Ureter (tissue), 1 donor: ENCODE data around the gene RHBDF1. TPM values are rescaled to one million over a fixed set of nuclear protein-coding genes. Genes with fewer than 3 reads are reported as not detected.
"Not testable (repeated sequence)": the region's sequence is repeated elsewhere in the genome, so short reads cannot be mapped to it uniquely, and the experiment has no call there.

ENCODE experiments used
- DNase-seq: peaks from one replicate; pipeline ENCODE4 v3.0.0-alpha.2; 2020; ENCODE audit warnings: low spot score
- total RNA-seq: library from RNA; stranded (reverse); gene quantifications from one replicate; pipeline ENCODE4 v1.2.4, GENCODE V29; 2023
- donor health status: DM: yes; HTN: yes; CAD: no.

The RHBDF1 gene
- total RNA-seq, 1 donor from 2014 or later, result 49.0 TPM

DNA sequence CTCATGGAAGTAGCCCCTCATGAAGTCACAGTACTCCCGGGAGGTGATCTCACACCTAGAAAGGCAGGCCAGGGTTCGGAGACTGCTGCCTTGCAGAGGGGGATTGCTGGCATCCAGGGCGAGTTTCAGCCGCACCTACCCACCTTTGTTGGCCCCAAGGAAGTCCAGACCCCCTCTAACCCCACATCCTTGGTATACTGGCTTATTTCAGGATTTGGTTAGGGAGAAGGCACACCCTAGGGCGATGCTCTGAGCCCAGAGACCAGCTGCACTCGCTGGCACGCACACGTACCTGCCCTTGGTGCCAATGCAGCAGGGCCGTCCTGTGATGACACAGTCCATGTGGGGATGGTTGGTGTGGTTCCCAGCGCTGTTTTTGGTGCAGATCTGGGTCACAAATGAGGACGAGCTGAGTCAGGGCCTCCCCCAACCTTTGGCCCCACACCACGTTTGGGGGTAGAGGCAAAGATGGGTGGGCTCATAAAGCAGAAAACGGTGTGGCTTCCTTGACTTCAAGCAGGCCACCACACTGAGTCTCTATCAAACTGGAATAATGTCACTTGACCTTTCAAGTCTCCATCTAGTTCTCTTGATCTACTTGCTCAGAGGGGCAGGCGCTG, 12.9 kb downstream of the RHBDF1 start:
- DNase-seq, result no peak

DNA sequence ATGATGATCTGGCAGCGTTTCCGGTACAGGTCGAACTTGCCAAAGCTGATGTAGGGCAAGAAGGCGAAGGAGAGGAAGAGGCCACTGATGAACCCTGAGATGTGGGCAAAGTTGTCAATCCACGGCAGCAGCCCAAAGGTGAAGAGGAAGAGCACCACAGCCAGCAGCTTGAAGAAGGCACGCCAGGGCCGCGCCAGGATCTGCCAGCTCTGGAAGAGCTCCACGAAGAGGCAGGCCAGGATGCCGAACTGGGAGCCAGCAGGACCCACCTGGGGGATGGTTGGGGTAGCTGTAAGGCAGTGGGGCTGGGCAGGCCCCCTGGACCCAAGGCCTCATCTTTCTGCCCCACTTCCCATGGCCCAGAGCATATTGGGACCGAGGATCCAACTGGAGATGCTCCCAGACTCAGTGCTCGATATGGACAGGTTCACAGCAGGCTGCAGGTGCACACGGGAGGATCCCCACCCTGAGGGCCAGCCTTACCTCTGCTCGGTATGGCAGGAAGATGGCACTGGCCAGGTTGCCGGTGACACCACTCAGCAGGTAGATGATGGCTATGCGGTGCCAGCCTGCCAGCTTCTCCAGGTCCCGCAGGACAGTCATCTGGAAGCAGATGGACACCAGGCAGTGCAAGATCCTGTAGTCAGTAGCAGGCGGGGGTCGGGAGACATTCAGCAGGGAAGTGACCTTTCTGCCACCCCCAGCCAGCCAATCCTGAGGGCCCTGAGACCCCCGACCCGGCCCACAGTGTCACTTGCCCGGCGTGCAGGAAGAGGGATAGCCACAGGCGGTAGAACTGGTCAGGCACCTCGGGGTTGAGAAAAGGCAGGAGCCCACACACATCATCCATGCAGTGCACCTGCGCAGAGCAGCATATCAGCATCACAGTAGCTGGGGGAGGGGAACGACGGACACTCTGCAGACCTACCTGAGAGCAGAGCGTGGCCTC, 13.7 kb downstream of the RHBDF1 start:
- DNase-seq, result no peak

DNA sequence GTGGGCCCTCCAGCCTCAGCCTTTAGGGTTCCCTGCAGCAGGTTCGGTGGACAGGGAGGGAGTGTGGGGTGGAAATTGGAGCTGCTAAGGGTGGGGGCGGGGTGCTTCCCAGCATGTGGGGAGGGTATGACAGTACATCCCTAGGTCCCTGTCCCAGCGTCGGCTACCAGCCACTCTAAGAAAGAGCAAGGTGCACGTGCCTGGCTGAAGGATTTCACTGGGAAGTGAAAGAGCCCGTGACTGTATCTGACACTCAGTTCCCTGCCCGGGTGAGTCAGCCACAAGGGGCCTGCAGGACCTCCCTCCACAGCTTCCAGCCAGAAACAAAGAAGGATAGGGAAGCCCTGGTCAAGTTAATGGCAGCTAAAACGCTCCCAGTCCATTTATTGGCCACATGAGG, 14.7 kb downstream of the RHBDF1 start:
- no peak for DNase-seq

DNA sequence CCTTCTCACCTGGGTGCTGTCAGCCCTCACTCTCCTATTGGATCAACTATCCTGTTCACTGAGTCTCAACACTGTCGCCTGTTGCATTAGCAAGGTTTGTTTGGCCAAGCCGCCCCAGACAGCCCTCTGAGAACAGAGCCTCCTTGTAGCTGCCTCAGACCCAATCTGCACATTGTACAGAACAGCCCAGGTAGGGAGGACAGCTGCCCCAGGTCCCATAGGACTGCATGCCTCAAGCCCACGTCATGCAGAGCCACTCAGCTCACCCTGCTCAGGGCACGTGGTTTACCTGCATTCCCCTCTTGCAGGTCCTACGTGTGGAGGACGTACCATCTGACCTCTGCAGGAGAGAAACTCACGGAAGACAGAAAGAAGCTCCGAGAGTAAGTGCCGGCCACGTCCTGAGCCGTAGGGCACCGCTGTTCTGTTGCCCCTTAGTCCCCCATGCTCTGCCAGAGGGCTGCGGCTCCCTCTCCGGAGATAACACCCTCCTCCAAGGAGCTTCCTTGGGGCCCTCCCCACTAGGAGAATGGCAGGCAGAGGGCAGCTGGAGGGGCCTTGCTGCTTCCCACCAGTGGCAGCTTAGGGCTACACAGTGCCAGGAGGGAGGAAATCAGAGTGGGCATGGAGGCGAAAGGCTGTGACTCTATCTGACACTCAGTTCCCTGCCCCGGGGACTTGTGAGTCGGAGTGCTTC, 16.1 kb downstream of the RHBDF1 start:
- no peak for DNase-seq

DNA sequence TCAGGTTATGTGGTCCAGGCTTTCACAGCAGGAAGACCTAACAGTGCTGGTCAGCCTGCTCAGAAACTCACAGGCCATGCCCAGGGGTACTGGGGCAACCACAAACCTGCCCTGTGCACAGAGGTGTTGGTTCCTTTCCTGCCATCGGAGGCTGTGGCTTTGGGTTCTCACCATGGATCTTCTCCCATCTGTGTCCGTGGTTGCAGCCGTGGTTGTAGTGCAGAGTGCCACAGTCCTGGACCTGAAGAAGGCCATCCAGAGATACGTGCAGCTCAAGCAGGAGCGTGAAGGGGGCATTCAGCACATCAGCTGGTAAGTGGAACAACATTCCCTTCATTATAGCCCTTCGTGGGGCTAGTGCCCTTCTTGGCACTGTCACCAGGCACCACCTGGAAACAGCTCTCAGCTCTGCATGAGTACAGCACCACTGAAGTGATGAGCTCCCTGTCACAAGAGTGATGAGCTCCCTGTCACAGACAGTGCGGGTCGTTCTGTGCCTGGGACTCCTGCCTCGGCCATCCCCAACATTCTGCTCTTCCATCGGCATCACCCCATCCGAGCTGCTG, 16.8 kb downstream of the RHBDF1 start:
- no peak for DNase-seq

DNA sequence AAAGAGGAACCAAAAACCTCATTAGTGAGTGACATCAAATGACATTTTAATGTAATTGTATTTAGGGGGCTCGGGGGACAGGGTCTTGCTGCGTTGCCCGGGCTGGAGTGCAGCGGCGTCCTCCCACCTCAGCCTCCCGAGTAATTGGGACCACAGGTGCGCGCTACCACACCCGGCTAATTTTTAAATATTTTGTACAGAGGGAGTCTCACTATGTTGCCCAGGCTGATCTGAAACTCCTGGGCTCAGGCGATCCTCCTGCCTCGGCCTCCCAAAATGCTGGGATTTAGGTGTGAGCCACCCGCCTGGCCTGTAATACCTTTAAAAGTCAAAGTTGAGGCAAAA, 18.2 kb downstream of the RHBDF1 start:
- DNase-seq, result no peak

DNA sequence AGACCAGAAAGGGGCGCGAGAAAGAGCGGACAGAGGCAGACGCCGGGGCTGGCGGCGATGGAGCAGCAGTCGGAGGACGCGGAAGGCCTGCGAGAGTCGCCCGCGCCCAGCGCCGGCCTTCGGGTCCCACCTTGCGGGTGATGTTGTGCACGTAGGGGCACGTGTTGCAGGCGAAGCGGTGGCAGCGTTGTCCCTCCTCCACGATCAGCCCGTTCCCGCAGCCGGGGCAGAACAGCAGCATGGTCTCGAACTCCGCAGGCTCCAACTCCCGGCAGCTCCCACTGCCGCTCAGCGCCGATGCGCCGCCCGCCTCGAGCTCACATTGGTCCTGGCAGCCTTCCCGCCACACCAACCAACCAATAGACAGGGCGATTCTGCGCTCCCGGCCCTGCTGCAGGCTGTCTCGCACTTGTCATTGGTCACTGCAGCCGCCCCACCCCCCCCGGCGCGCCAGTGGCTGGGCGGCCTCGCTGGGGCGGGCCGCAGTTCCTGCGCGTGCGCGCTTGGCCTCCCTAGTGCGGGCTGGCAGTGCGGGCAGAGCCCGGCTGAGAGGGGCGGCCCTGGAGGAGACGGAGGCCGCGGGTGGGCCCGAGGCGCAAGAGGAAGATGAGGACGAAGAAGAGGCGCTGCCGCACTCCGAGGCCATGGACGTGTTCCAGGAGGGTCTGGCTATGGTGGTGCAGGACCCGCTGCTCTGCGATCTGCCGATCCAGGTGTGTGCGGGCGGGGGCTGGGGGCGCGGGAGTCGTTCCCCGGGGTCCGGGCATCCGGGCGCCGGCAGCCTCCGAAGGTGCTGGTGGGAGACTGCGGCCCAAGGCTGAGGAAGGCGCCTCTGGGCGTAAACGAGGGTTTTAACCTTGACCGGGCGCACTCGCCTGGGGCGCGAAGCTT, 18.8 kb downstream of the RHBDF1 start, which contains the start of the genes POLR3K and SNRNP25:
Gene POLR3K (minus strand): TSS at position 263 of the 891 bp plus-strand sequence. CDS start 22 bp downstream, at position 241.
Gene SNRNP25 (plus strand): TSS at position 483 of the 891 bp plus-strand sequence. CDS start 189 bp downstream, at position 672.
- peak; percentile 99 for DNase-seq

DNA sequence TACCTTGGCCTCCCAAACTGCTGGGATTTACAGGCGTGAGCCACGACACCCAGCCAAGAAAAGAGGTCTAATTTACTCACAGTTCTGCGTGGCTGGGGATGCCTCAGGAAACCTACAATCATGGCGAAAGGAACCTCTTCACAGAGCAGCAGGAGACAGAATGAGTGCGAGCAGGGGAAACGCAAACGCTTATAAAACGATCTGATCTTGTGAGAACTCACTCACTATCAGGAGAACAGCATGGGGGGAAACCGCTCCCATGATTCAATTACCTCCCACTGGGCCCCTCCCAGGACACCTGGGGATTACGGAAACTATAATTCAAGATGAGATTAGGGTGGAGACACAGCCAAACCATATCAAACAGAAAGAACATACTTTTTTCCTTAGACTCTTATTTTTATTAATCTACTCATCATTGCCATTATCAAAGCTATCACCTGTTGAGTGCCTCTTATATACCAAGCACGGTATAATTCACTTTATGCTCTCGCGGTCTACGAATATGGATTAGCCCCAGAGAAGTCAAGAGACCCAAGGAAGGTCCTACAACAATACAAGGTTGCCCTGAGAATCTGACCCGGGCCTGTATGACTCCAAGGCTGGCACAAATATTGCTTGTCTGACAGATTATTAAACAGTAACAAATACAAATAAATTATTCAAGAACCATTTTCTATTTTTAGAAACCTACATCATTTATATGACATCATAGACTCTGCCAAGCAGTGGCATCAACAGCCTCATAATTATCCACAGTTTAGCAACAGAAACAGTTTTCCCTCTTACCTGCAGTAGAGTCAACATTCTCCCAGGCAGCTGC, 21.5 kb downstream of the RHBDF1 start:
- no peak for DNase-seq

DNA sequence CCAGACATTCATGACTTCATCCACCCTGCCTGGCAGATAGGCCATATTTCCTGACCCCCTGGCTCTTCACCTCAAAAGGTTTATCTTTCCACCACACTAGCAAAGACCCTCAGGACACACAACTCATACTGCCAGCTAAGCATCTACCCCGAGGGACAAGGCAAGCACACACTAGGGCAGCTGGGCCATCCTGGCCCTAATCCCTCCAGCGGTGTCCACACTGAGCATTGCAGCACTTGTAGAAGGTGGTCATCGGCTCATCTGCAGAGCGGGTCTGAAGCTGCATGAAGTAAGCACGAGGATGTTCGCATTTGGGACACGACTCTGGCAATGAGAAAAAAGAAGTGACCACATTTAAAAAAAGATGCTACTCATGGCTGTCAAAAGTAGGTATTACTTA, 25.2 kb downstream of the RHBDF1 start:
- no peak for DNase-seq

DNA sequence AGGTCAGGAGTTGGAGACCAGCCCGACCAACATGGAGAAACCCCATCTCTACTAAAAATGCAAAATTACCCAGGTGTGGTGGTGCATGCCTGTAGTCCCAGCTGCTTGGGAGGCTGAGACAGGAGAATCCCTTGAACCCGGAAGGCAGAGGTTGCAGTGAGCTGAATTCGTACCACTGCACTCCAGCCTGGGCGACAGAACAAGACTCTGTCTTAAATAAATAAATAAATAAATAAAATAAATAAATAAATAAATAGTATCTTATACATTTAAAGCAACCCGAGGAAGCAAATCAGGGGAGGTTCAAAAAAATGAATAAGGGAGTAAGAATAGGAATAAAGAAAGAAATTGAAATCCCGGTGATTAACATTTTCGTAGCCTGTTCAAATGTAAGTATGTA, 25.9 kb downstream of the RHBDF1 start:
- not testable (repeated sequence) for DNase-seq

DNA sequence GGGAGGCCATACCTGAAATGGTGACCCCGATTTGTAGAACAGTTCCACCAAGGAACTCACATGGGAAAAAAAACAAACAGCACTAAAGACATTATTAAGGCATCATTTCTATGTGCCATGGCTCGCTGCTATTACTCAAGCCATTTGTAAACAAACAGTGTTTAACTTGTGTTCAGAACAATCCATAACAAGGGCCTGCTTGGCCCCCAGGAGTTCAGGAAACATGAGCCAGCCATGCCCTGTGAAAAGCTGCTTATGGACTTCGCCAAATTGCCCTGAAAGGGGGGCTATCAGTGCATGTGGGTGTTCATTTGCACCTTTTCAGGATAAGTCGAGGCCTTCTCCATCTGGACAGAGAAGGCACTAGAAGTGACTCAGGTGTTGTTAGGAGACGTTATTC, 27.0 kb downstream of the RHBDF1 start:
- no peak for DNase-seq

DNA sequence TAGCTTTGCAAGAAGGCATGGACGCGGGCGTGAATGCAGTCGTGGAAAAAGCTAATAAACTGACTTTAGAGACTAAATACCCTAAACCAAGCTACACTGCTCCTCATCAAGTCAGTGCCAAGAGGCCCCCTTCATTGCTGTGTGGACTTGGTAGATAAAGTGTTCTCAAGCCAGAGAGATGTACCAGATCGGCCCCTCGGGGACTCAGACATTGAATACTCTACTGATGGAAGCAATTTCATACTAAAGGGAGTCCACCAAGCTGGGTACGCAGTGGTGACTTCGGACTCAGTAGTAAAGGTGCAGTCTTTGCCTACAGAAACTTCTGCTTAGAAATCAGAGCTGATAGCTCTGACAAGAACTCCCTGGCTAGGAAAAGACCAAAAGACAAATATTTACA, 27.8 kb downstream of the RHBDF1 start:
- no peak for DNase-seq

DNA sequence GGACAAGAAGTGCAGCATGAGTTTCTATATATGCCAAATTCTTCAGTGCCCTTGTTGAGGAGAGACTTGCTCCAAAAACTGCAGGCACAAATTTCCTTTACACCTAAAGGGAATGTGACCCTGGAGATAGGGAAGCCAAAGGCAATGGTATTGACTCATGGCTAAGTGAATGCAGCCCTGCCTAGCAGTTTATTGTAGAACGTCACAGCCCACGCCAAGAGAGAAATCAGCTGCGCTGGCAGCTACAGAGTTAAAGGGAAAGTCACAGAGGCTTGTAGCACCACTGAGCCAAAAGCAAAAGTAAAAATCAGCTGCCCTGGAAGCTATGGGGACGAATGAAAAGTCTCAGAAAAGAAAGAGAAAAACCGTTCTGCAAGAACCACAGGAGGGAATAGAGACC, 29.1 kb downstream of the RHBDF1 start:
- DNase-seq, result no peak

DNA sequence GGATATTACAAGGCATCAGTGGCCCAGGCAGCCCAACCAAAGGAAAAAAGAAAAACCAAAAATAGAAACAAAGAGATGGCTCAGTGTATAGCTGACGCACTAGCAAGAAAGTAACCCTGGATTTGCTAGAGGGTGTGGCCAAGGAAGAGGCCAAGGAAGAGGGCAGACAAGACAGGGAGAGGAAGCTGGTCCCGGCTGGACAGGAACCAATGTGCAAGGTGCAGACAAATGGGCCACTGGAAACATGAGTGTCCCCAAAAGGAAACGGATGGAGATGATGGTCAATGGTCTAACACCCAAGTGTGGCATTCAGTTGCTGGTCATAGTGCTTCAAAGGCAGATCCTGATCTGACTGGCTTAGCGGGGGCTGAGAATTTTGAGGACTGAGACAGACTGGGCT, 29.7 kb downstream of the RHBDF1 start:
- no peak for DNase-seq

DNA sequence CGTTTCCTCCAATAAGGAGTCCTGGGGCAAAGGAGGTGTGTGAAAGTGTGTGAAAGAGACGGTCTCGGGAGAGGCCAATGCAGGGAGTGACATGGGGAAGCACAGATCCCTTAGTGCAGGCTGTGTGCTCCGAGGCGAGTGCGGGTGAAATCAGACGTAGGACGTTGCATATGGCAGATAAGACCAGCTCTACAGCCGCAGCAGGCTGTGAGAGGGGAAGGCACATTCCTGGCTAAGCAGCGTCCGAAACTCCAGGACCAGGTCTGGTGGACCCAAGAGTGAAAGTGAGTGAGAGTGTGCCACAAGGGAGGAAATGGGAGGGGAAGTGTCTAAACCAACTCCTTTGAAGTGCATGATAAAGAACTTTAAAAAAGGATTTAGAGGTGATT, 30.4 kb downstream of the RHBDF1 start:
- no peak for DNase-seq

DNA sequence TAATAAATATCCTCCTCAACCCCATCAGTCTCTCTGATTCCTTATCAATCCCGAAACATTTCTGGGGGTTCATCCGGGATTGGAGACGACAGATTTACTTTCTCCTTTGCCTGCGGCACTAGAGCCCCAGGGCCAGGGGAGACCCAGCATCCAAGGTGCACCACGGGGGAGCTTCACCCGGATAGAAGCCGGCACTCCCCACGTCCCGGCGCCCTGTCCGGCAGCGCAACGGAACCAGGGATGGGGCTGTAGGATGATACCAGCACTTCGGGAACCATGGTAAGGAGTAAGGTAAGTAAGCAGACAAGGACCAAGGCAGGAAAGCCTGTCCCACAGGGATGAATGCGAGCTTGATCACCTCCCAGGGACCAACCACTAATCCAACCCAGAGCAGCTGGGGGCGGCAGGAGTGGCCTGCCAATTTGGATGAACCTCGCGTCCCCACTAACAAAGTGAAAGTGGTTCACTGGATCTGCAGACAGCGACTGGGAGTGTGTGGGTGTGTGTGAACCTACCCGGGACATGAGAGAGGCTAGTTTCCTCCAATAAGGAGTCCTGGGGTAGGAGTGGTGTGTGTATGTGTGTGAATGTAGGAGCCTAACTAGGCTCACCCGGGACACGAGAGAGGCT, 30.9 kb downstream of the RHBDF1 start:
- DNase-seq, result no peak

DNA sequence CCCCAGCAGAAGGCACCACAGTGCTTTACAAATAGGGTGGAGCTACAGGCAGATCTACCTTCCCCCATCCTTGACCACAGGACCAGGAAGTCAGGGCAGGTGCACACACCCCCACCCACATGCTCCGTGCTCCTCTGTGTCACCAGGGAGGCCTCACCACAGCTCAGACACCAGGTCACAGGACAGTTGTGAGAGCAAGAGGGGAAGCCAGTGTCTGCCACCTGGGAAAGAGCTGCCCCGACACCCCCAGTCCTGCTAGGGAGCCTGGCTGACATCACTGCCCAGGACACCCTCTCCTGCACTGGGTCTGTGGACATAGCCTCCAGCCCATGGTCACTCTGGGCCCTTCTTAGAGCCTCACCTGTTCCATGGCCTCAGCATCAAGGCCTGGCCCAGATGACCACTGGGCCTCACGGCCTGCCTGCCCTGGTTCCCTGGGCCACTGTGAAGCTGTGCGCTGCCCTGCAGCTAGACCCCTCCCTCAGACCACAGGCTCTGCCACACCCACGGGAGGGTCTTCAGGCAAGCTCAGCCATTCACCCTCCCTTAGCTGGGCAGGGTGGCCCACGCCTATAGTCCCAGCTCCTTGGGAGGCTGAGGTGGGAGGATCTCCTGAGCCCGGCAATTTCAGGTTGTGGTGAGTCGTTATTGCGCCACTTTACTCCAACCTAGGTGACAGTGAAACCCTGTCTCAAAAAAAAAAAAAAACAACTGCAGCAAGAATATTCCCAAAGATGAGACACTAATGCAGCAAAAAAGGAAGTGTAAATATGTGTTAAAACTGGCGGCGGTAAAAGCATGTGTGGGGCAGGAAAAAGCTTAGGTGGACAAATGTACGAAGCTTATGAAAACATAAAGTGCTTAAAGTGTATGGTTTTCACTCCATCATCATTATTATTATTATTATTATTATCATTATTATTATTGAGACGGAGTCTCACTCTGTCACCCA, 33.2 kb downstream of the RHBDF1 start:
- peak; percentile 82 for DNase-seq

DNA sequence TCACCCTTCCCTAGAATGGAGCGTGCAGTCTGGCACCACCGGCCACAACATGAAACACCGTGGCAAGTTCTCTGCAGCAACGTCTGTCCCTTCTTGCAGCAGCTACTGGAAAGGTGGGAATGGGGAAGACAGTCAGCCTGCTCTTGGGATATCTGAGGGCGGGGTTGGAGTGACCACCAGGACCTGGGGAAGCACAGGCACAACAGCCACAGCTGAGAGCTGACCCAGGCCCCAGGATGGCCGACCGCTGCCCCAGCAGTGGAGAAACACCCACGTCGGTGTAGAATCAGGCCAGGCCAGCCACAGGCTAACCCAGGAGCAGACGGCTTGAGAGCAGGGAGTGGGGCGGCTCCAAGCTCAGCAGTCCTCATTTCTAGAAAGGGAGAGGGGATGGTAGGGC, 34.2 kb downstream of the RHBDF1 start:
- not testable (repeated sequence) for DNase-seq

DNA sequence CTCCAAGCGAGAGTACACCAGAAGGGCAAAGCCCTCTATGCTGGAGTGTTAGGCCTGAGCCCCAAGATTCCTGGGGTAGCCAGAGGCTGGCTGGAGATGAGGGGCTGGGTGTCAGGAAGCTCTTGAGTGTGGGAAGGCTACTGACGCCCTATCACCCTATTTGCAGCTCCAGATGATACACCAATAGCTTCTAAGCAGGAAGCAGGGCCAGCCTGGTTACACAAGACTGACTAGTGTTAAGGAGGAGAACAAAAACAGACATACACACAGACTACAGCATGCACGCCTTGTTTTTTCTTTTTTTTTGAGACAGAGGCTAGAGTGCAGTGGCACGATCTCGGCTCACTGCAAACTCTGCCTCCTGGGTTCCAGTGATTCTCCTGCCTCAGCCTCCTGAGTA, 34.9 kb downstream of the RHBDF1 start:
- DNase-seq, result no peak
